ENCODE data around the gene SCYL1.

GRCh38 chr11:65578134-65578533 is 53.3 kb downstream of the SCYL1 start:
- TF ChIP-seq, protein P1, sequence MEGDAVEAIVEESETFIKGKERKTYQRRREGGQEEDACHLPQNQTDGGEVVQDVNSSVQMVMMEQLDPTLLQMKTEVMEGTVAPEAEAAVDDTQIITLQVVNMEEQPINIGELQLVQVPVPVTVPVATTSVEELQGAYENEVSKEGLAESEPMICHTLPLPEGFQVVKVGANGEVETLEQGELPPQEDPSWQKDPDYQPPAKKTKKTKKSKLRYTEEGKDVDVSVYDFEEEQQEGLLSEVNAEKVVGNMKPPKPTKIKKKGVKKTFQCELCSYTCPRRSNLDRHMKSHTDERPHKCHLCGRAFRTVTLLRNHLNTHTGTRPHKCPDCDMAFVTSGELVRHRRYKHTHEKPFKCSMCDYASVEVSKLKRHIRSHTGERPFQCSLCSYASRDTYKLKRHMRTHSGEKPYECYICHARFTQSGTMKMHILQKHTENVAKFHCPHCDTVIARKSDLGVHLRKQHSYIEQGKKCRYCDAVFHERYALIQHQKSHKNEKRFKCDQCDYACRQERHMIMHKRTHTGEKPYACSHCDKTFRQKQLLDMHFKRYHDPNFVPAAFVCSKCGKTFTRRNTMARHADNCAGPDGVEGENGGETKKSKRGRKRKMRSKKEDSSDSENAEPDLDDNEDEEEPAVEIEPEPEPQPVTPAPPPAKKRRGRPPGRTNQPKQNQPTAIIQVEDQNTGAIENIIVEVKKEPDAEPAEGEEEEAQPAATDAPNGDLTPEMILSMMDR (IDR thresholded peaks at IDR 0.05; ENCODE audit: low read depth, low read length, missing input control), result no peak
- no peak for TF ChIP-seq TAF1 (conservative IDR thresholded peaks at IDR 0.05)
- TF ChIP-seq YY1 (IDR thresholded peaks at IDR 0.05), result no peak
- no peak for TF ChIP-seq GABPA (IDR thresholded peaks at IDR 0.05 in 1 of 2, conservative IDR thresholded peaks at IDR 0.05 in 1 of 2)
- TF ChIP-seq REST (IDR thresholded peaks at IDR 0.05), result no peak
- no peak for TF ChIP-seq RAD21 (IDR thresholded peaks at IDR 0.05)
- TF ChIP-seq SP1 (IDR thresholded peaks at IDR 0.05), result no peak
- no peak for TF ChIP-seq RXRA (IDR thresholded peaks at IDR 0.05)
